GM21619 (cell line): Measurements from ENCODE around the gene INTS13.
"Not testable (repeated sequence)": the region's sequence is repeated elsewhere in the genome, so short reads cannot be mapped to it uniquely, and the experiment has no call there.

Source experiments
- ATAC-seq: cut with Tn5 transposase; IDR thresholded peaks from one replicate; pipeline ENCODE4 v1.9.1; 2021; ENCODE audit not compliant: unreplicated experiment

Gene INTS13

GRCh38 chr12:26870491-26871419 is 67.0 kb downstream of the INTS13 start:
- ATAC-seq, result no peak

GRCh38 chr12:26869908-26870459 is 67.8 kb downstream of the INTS13 start:
- no peak for ATAC-seq

- ATAC-seq, result no peak
Measured at GRCh38 chr12:26869104-26869494, 68.7 kb downstream of the INTS13 start.

- no peak for ATAC-seq
Measured at GRCh38 chr12:26868447-26869103, 69.2 kb downstream of the INTS13 start.

GRCh38 chr12:26867080-26867479 is 70.7 kb downstream of the INTS13 start:
- ATAC-seq, result peak; percentile 80

GRCh38 chr12:26863515-26863914 is 74.3 kb downstream of the INTS13 start:
- no peak for ATAC-seq

GRCh38 chr12:26862787-26863186 is 75.0 kb downstream of the INTS13 start:
- ATAC-seq, result not testable (repeated sequence)

GRCh38 chr12:26861690-26862089 is 76.1 kb downstream of the INTS13 start:
- no peak for ATAC-seq

GRCh38 chr12:26857465-26858176 is 80.2 kb downstream of the INTS13 start:
- ATAC-seq, result no peak

GRCh38 chr12:26855337-26855736 is 82.4 kb downstream of the INTS13 start:
- no peak for ATAC-seq
